Peyer's patch (tissue), 4 donors: ENCODE data around the gene COQ9. TPM values are rescaled to one million over a fixed set of nuclear protein-coding genes. Genes with fewer than 3 reads are reported as not detected.
A peak's percentile ranks its signal among the peaks of the same experiment; 100 is the strongest.

ENCODE experiments used
- DNase-seq, 3 donors: peaks; one replicate each; pipeline ENCODE4 v3.0.0-alpha.2; 2017 to 2019
- H3K27ac ChIP-seq, 4 donors: fragments of 200-600 bp; sonication (generic); one replicate each; pipeline ENCODE4 v1.5.1; 2016 to 2019
- H3K27me3 ChIP-seq, 2 donors: fragments of 200-600 bp; sonication (generic); one replicate each; pipeline ENCODE4 v1.5.1; 2019
- H3K36me3 ChIP-seq, 3 donors: fragments of 200-600 bp; sonication (generic); one replicate each; pipeline ENCODE4 v1.5.1; 2016 to 2019
- H3K4me1 ChIP-seq, 4 donors: fragments of 200-600 bp; sonication (generic); one replicate each; pipeline ENCODE4 v1.5.1; 2016 to 2019
- H3K4me3 ChIP-seq, 4 donors: fragments of 200-600 bp; sonication (generic); 1 replicate in 3 of 4; 2 replicates in 1 of 4; pipeline ENCODE4 v1.5.1; 2016 to 2019; ENCODE audit warnings: mild to moderate bottlenecking in 1 of 4
- H3K9me3 ChIP-seq, 4 donors: fragments of 200-600 bp; sonication (generic); one replicate each; pipeline ENCODE4 v1.5.1; 2016 to 2019; ENCODE audit warnings: mild to moderate bottlenecking in 1 of 4
- CTCF ChIP-seq, 6 experiments: fragments of 450-650 bp in 4 of 6; fragments of 200-600 bp in 2 of 6; sonication (generic) in 1 of 6; IDR thresholded peaks; one replicate each; pipeline ENCODE4 v1.5.1; 2017 to 2019; ENCODE audit warnings: antibody characterized with exemption in 6 of 6, mild to moderate bottlenecking in 3 of 6, moderate library complexity in 1 of 6
- POLR2A ChIP-seq, 2 donors: fragments of 450-650 bp; IDR thresholded peaks; one replicate each; pipeline ENCODE4 v1.5.1; 2017; ENCODE audit warnings: antibody characterized with exemption in 2 of 2, mild to moderate bottlenecking in 2 of 2, moderate library complexity in 2 of 2
- total RNA-seq, 4 donors: library from RNA; depleted of rRNA; stranded (reverse); fragments of >200 nt; gene quantifications; one replicate each; pipeline ENCODE4 v1.1.0, GENCODE V29; 2016

The COQ9 gene
- total RNA-seq, 4 donors from 2014 or later = 87.5 to 154 (median 122) TPM

- no peak overlapping the region for H3K4me3 ChIP-seq
- no peaks in the 10 kb centered on the region for H3K9me3 ChIP-seq
- H3K27me3 ChIP-seq = no peaks in the 10 kb centered on the region
- peak in 1 of 3 donors; percentile 62 for DNase-seq
- no peak overlapping the region for H3K27ac ChIP-seq
- TF ChIP-seq POLR2A (IDR thresholded peaks at IDR 0.05) = no peak
- peak in 4 of 6 experiments; percentile 47 to 55 (median 48) for TF ChIP-seq CTCF (IDR thresholded peaks at IDR 0.05)
- peaks cover 0 to 11% (median 0%) of the 10 kb centered on the region in 3 donors for H3K36me3 ChIP-seq
- H3K4me1 ChIP-seq = peaks cover 0 to 10% (median 4%) of the 10 kb centered on the region in 4 donors
These were observed 25.0 kb upstream of the COQ9 start for GRCh38 chr16:57422026-57422944.

- no peaks in the 10 kb centered on the region for H3K9me3 ChIP-seq
- H3K36me3 ChIP-seq = peaks cover 0 to 18% (median 0%) of the 10 kb centered on the region in 3 donors
- DNase-seq = no peak
- H3K4me3 ChIP-seq = no peak overlapping the region
- no peak overlapping the region for H3K27ac ChIP-seq
- H3K27me3 ChIP-seq = no peaks in the 10 kb centered on the region
- H3K4me1 ChIP-seq = peaks cover 0 to 10% (median 3%) of the 10 kb centered on the region in 4 donors
- TF ChIP-seq POLR2A (IDR thresholded peaks at IDR 0.05) (no peak), CTCF (IDR thresholded peaks at IDR 0.05) (no peak)
These were observed 24.1 kb upstream of the COQ9 start for GRCh38 chr16:57423152-57423551.

- Histone ChIP-seq H3K27ac (no peak overlapping the region), H3K9me3 (no peaks in the 10 kb centered on the region), H3K36me3 (peaks cover 0 to 30% (median 0%) of the 10 kb centered on the region in 3 donors), H3K27me3 (no peaks in the 10 kb centered on the region), H3K4me1 (no peaks in the 10 kb centered on the region), H3K4me3 (no peak overlapping the region)
- no peak for DNase-seq
- no peak for TF ChIP-seq CTCF (IDR thresholded peaks at IDR 0.05)
- TF ChIP-seq POLR2A (IDR thresholded peaks at IDR 0.05) = no peak
These were observed 22.7 kb upstream of the COQ9 start for GRCh38 chr16:57424583-57424982.

GRCh38 chr16:57426356-57426755 is 20.9 kb upstream of the COQ9 start:
- Histone ChIP-seq H3K4me3 (no peak overlapping the region), H3K4me1 (no peaks in the 10 kb centered on the region), H3K27ac (no peak overlapping the region), H3K36me3 (peaks cover 0 to 48% (median 0%) of the 10 kb centered on the region in 3 donors), H3K27me3 (no peaks in the 10 kb centered on the region), H3K9me3 (no peaks in the 10 kb centered on the region)
- TF ChIP-seq POLR2A (IDR thresholded peaks at IDR 0.05) = no peak
- no peak for TF ChIP-seq CTCF (IDR thresholded peaks at IDR 0.05)
- DNase-seq = no peak

GRCh38 chr16:57427307-57427706 is 20.0 kb upstream of the COQ9 start:
- H3K27ac ChIP-seq = no peak overlapping the region
- H3K36me3 ChIP-seq = peaks cover 0 to 58% (median 0%) of the 10 kb centered on the region in 3 donors
- H3K4me3 ChIP-seq = no peak overlapping the region
- H3K4me1 ChIP-seq = no peaks in the 10 kb centered on the region
- no peaks in the 10 kb centered on the region for H3K9me3 ChIP-seq
- DNase-seq = no peak
- H3K27me3 ChIP-seq = no peaks in the 10 kb centered on the region
- no peak for TF ChIP-seq POLR2A (IDR thresholded peaks at IDR 0.05)
- no peak for TF ChIP-seq CTCF (IDR thresholded peaks at IDR 0.05)
